ENCODE data around the gene SMIM31. TPM values are rescaled to one million over a fixed set of nuclear protein-coding genes. Genes with fewer than 3 reads are reported as not detected.

SMIM31 gene
- not detected in 2 replicates for total RNA-seq (ENCODE audit: low replicate concordance)
- long read RNA-seq: 0 reads

DNA sequence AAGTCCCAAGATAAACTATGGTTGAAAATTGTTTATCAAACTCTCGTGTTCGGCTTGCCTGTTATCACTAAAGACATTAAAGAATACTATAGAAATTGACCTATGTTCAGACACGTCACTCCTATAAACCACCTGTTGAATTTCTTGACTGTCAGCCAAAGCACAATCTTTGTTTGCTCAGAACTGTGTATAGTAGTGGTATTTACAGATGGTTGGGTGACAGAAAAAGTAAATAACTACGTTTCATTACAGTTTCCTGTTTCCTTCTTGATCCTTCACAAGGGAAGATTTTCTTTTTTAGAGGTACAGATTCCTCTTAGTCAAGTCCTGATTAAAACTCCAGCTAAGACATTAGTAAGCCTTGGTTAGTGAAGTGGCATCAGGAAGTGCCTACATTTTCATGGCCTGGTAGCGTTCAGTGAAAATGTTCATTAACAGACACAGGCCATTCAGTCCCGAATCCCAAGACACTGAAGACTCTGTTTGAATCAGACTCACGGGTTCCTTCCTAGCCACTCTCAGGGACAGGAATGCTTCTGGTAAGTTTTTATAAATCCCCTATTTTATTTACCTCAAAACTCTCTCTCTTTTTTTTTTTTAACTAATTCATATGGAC is at the start of gene SMIM31:
Gene SMIM31 (plus strand): TSS at position 259 of the 616 bp plus-strand sequence. CDS start 16,313 bp downstream, outside the sequence.
- H3K9me3 Mint-ChIP-seq: peaks cover 3% of the 10 kb centered on the region
- no peak within 1 kb of the TSS for H3K27ac Mint-ChIP-seq
- peaks cover 7% of the 10 kb centered on the region for H3K27me3 Mint-ChIP-seq
- no peaks in the 10 kb centered on the region for H3K36me3 Mint-ChIP-seq
- no peak for DNase-seq (ENCODE audit: extremely low spot score, unreplicated experiment)
- no peaks in the 10 kb centered on the region for H3K4me1 Mint-ChIP-seq (ENCODE audit: unreplicated experiment)
- H3K4me3 Mint-ChIP-seq: no peak within 1 kb of the TSS
- TF ChIP-seq, protein P1, sequence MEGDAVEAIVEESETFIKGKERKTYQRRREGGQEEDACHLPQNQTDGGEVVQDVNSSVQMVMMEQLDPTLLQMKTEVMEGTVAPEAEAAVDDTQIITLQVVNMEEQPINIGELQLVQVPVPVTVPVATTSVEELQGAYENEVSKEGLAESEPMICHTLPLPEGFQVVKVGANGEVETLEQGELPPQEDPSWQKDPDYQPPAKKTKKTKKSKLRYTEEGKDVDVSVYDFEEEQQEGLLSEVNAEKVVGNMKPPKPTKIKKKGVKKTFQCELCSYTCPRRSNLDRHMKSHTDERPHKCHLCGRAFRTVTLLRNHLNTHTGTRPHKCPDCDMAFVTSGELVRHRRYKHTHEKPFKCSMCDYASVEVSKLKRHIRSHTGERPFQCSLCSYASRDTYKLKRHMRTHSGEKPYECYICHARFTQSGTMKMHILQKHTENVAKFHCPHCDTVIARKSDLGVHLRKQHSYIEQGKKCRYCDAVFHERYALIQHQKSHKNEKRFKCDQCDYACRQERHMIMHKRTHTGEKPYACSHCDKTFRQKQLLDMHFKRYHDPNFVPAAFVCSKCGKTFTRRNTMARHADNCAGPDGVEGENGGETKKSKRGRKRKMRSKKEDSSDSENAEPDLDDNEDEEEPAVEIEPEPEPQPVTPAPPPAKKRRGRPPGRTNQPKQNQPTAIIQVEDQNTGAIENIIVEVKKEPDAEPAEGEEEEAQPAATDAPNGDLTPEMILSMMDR (conservative IDR thresholded peaks at IDR 0.05): no peak

DNA sequence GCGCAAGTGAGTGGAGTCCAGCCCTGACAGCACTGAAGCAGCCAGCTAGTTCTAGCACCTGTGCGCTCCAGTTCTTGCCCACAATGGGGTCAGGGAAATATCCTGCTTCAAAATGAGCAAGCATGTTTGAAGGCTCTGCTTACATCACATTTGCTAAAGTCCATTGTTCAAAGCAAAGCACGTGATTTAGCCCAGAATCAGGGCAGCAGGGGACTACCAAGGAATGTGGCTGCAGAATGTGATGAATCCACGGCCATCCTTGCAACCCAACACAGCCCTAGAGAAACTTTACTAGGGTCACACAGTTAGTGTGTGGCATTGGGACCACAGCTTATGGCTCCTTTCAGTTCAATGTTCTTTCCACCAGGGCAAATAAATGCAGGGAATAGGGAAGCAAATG is 47.3 kb upstream of the SMIM31 start:
- Mint-ChIP-seq H3K4me3 (no peak overlapping the region), H3K4me1 (ENCODE audit: unreplicated experiment) (no peaks in the 10 kb centered on the region), H3K27ac (no peak overlapping the region), H3K36me3 (no peaks in the 10 kb centered on the region), H3K9me3 (peaks cover 5% of the 10 kb centered on the region), H3K27me3 (no peaks in the 10 kb centered on the region)
- no peak for DNase-seq (ENCODE audit: extremely low spot score, unreplicated experiment)
- TF ChIP-seq, protein P1 (conservative IDR thresholded peaks at IDR 0.05): no peak

DNA sequence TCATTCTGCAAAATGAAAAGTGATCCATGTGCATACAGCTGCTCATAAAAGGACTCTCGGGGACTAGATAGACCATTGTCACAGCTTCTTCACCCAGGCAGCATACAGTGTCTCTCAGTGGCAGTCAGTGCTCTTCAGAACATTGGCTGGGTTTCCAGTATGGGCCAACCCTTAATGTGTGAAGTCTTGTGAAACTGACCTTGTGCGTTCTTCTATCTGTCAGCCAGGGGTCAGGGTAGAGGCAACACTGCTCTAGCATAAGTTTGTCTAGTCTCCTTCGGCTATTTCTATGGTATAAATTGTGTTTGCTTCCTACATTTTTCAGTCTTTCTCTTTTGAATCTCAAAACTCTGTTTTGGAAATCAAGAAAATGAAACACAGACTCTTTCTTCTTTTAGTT is 37.0 kb upstream of the SMIM31 start:
- Mint-ChIP-seq H3K4me3 (no peak overlapping the region), H3K27me3 (peaks cover 4% of the 10 kb centered on the region), H3K9me3 (peaks cover 4% of the 10 kb centered on the region), H3K36me3 (no peaks in the 10 kb centered on the region), H3K27ac (no peak overlapping the region), H3K4me1 (ENCODE audit: unreplicated experiment) (no peaks in the 10 kb centered on the region)
- DNase-seq (ENCODE audit: extremely low spot score, unreplicated experiment): no peak
- TF ChIP-seq, protein P1 (conservative IDR thresholded peaks at IDR 0.05): peak; percentile 34

DNA sequence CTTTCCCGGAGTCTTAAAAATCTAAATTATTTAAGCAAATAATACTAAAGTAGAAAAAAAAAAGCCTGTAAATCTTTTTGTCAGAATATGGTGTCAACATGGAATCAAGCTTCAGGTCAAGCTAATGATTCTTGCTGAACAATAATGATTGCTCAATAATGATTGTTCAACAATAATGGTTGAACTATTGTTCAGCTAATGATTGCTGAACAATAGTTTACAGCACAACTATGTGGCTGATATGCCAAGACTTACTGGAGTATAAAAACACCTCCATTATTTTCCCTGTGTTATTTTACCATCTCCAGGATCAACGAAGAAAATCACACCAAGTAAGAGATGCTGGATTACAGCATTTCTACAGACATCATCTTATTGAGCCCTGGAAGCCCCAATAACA is 35.1 kb upstream of the SMIM31 start:
- no peak for DNase-seq (ENCODE audit: extremely low spot score, unreplicated experiment)
- Mint-ChIP-seq H3K27ac (no peak overlapping the region), H3K4me1 (ENCODE audit: unreplicated experiment) (no peaks in the 10 kb centered on the region), H3K27me3 (peaks cover 12% of the 10 kb centered on the region), H3K9me3 (no peaks in the 10 kb centered on the region), H3K36me3 (no peaks in the 10 kb centered on the region), H3K4me3 (no peak overlapping the region)
- TF ChIP-seq, protein P1 (conservative IDR thresholded peaks at IDR 0.05): no peak

DNA sequence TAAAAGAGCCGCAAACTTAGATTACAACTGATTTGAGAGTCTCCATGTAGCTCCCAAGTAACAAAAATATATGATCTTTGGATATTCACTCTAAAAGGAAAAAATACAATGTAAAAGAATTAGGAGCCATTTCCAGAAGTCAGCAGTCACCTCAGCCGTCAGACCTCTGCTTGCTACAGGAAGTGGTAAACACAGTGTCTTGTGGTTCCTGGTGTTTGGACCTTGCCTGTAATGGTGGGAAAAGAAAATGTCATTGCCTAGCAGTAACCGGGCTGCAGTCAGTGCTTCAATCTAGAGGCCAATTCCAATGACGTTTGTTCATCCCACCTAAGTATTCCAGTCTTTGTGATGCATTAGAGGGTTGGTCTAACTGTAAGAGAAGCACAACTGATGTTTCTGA is 28.9 kb upstream of the SMIM31 start:
- Mint-ChIP-seq H3K9me3 (no peaks in the 10 kb centered on the region), H3K4me3 (no peak overlapping the region), H3K27me3 (peaks cover 16% of the 10 kb centered on the region), H3K4me1 (ENCODE audit: unreplicated experiment) (no peaks in the 10 kb centered on the region), H3K36me3 (no peaks in the 10 kb centered on the region), H3K27ac (no peak overlapping the region)
- TF ChIP-seq, protein P1 (conservative IDR thresholded peaks at IDR 0.05): no peak
- no peak for DNase-seq (ENCODE audit: extremely low spot score, unreplicated experiment)

All from type B pancreatic cell (in vitro differentiated cells).